ENCODE results near the gene SLC25A26.

DNA sequence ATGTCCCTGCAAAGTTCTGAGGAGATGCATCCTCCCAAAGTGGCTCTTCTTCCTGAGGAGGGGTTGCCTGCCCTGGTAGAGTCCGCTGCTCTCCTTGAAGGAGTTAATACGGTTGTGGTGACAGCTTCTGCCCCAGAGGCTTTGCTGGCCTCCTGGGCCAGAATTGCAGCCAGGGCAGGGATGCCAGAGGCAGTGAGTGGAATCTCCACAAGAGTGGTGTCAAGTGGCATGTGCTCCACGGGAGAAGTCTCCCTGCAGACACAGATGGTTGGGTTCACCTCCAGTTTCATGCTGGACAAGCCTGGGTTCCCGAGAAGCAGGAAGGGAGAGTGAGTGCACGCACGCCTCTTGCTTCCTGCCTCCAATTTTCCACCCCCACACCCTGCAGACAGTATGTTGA, 105.5 kb downstream of the SLC25A26 start:
- TF ChIP-seq EZH2 (IDR thresholded peaks at IDR 0.05) (no peak), POLR2AphosphoS5 (IDR thresholded peaks at IDR 0.05; ENCODE audit: borderline replicate concordance, low read depth, low read length) (no peak), FOXP2 (optimal IDR thresholded peaks at IDR 0.05; ENCODE audit: control extremely low read depth, extremely low read length, insufficient read depth) (no peak)
